ENCODE results near the gene TMPRSS2.

TMPRSS2 gene

GRCh38 chr21:41511858-41512257 lies 3.9 kb upstream of the TMPRSS2 start:
- Histone ChIP-seq H3K9me3 (ENCODE audit: insufficient read depth, low read length, severe bottlenecking) (no peaks in the 10 kb centered on the region), H3K27me3 (ENCODE audit: insufficient read depth, low read length, poor library complexity) (no peaks in the 10 kb centered on the region), H3K9ac (ENCODE audit: low read depth, low read length) (no peak overlapping the region), H2AFZ (ENCODE audit: low read depth, low read length) (no peak overlapping the region), H3K4me2 (ENCODE audit: insufficient read depth, low read length) (no peak overlapping the region), H3K79me2 (ENCODE audit: insufficient read depth, low read length) (no peaks in the 10 kb centered on the region), H4K20me1 (ENCODE audit: insufficient read depth, low read length) (no peaks in the 10 kb centered on the region), H3K4me3 (ENCODE audit: low read depth in 1 of 2, low read length in 2 of 2) (no peak overlapping the region), H3K36me3 (ENCODE audit: insufficient read depth, low read length) (no peaks in the 10 kb centered on the region), H3K27ac (ENCODE audit: low read length) (no peak overlapping the region), H3K4me1 (ENCODE audit: insufficient read depth, low read length) (no peaks in the 10 kb centered on the region)
- no peak for DNase-seq
- ATAC-seq (ENCODE audit: insufficient read depth, low read depth) = no peak
- TF ChIP-seq EZH2 (IDR thresholded peaks at IDR 0.05; ENCODE audit: borderline replicate concordance, low read depth, low read length, severe bottlenecking) = no peak
- TF ChIP-seq, protein P1, sequence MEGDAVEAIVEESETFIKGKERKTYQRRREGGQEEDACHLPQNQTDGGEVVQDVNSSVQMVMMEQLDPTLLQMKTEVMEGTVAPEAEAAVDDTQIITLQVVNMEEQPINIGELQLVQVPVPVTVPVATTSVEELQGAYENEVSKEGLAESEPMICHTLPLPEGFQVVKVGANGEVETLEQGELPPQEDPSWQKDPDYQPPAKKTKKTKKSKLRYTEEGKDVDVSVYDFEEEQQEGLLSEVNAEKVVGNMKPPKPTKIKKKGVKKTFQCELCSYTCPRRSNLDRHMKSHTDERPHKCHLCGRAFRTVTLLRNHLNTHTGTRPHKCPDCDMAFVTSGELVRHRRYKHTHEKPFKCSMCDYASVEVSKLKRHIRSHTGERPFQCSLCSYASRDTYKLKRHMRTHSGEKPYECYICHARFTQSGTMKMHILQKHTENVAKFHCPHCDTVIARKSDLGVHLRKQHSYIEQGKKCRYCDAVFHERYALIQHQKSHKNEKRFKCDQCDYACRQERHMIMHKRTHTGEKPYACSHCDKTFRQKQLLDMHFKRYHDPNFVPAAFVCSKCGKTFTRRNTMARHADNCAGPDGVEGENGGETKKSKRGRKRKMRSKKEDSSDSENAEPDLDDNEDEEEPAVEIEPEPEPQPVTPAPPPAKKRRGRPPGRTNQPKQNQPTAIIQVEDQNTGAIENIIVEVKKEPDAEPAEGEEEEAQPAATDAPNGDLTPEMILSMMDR (IDR thresholded peaks at IDR 0.05; ENCODE audit: borderline replicate concordance, extremely low read depth, low read length, poor library complexity, severe bottlenecking) = no peak

GRCh38 chr21:41510500-41510899 lies 2.5 kb upstream of the TMPRSS2 start:
- no peaks in the 10 kb centered on the region for H4K20me1 ChIP-seq (ENCODE audit: insufficient read depth, low read length)
- ATAC-seq (ENCODE audit: insufficient read depth, low read depth) (no peak), DNase-seq (no peak)
- H3K79me2 ChIP-seq (ENCODE audit: insufficient read depth, low read length) = no peaks in the 10 kb centered on the region
- H3K36me3 ChIP-seq (ENCODE audit: insufficient read depth, low read length) = no peaks in the 10 kb centered on the region
- H3K27me3 ChIP-seq (ENCODE audit: insufficient read depth, low read length, poor library complexity) = no peaks in the 10 kb centered on the region
- H3K4me2 ChIP-seq (ENCODE audit: insufficient read depth, low read length) = no peak overlapping the region
- H3K4me3 ChIP-seq (ENCODE audit: low read depth in 1 of 2, low read length in 2 of 2) = no peak overlapping the region
- no peak overlapping the region for H3K9ac ChIP-seq (ENCODE audit: low read depth, low read length)
- H3K27ac ChIP-seq (ENCODE audit: low read length) = no peak overlapping the region
- TF ChIP-seq, protein P1 (IDR thresholded peaks at IDR 0.05; ENCODE audit: borderline replicate concordance, extremely low read depth, low read length, poor library complexity, severe bottlenecking) = no peak
- no peak for TF ChIP-seq EZH2 (IDR thresholded peaks at IDR 0.05; ENCODE audit: borderline replicate concordance, low read depth, low read length, severe bottlenecking)
- H3K9me3 ChIP-seq (ENCODE audit: insufficient read depth, low read length, severe bottlenecking) = no peaks in the 10 kb centered on the region
- H2AFZ ChIP-seq (ENCODE audit: low read depth, low read length) = no peak overlapping the region
- no peaks in the 10 kb centered on the region for H3K4me1 ChIP-seq (ENCODE audit: insufficient read depth, low read length)

GRCh38 chr21:41509733-41510132 lies 1.8 kb upstream of the TMPRSS2 start:
- H3K9me3 ChIP-seq (ENCODE audit: insufficient read depth, low read length, severe bottlenecking) = no peaks in the 10 kb centered on the region
- no peaks in the 10 kb centered on the region for H3K79me2 ChIP-seq (ENCODE audit: insufficient read depth, low read length)
- H3K27ac ChIP-seq (ENCODE audit: low read length) = no peak overlapping the region
- no peaks in the 10 kb centered on the region for H4K20me1 ChIP-seq (ENCODE audit: insufficient read depth, low read length)
- TF ChIP-seq, protein P1 (IDR thresholded peaks at IDR 0.05; ENCODE audit: borderline replicate concordance, extremely low read depth, low read length, poor library complexity, severe bottlenecking) = no peak
- TF ChIP-seq EZH2 (IDR thresholded peaks at IDR 0.05; ENCODE audit: borderline replicate concordance, low read depth, low read length, severe bottlenecking) = no peak
- no peaks in the 10 kb centered on the region for H3K36me3 ChIP-seq (ENCODE audit: insufficient read depth, low read length)
- H3K4me3 ChIP-seq (ENCODE audit: low read depth in 1 of 2, low read length in 2 of 2) = no peak overlapping the region
- H3K4me2 ChIP-seq (ENCODE audit: insufficient read depth, low read length) = no peak overlapping the region
- no peak overlapping the region for H3K9ac ChIP-seq (ENCODE audit: low read depth, low read length)
- ATAC-seq (ENCODE audit: insufficient read depth, low read depth) (no peak), DNase-seq (no peak)
- H3K4me1 ChIP-seq (ENCODE audit: insufficient read depth, low read length) = no peaks in the 10 kb centered on the region
- H3K27me3 ChIP-seq (ENCODE audit: insufficient read depth, low read length, poor library complexity) = no peaks in the 10 kb centered on the region
- H2AFZ ChIP-seq (ENCODE audit: low read depth, low read length) = no peak overlapping the region

GRCh38 chr21:41509145-41509496 lies 1.2 kb upstream of the TMPRSS2 start:
- no peaks in the 10 kb centered on the region for H4K20me1 ChIP-seq (ENCODE audit: insufficient read depth, low read length)
- no peaks in the 10 kb centered on the region for H3K9me3 ChIP-seq (ENCODE audit: insufficient read depth, low read length, severe bottlenecking)
- no peaks in the 10 kb centered on the region for H3K79me2 ChIP-seq (ENCODE audit: insufficient read depth, low read length)
- H3K9ac ChIP-seq (ENCODE audit: low read depth, low read length) = no peak overlapping the region
- no peaks in the 10 kb centered on the region for H3K36me3 ChIP-seq (ENCODE audit: insufficient read depth, low read length)
- ATAC-seq (ENCODE audit: insufficient read depth, low read depth) (no peak), DNase-seq (no peak)
- H3K27me3 ChIP-seq (ENCODE audit: insufficient read depth, low read length, poor library complexity) = no peaks in the 10 kb centered on the region
- peaks cover 2% of the 10 kb centered on the region; the same call in 1 of the 2 replicates for H3K4me1 ChIP-seq (ENCODE audit: insufficient read depth, low read length)
- no peak overlapping the region for H3K4me2 ChIP-seq (ENCODE audit: insufficient read depth, low read length)
- TF ChIP-seq, protein P1 (IDR thresholded peaks at IDR 0.05; ENCODE audit: borderline replicate concordance, extremely low read depth, low read length, poor library complexity, severe bottlenecking) = no peak
- no peak for TF ChIP-seq EZH2 (IDR thresholded peaks at IDR 0.05; ENCODE audit: borderline replicate concordance, low read depth, low read length, severe bottlenecking)
- H3K4me3 ChIP-seq (ENCODE audit: low read depth in 1 of 2, low read length in 2 of 2) = no peak overlapping the region
- no peak overlapping the region for H3K27ac ChIP-seq (ENCODE audit: low read length)
- no peak overlapping the region for H2AFZ ChIP-seq (ENCODE audit: low read depth, low read length)

Measured in DND-41 (cell line).